A549 (cell line): ENCODE data around the gene FUT8. TPM values are rescaled to one million over a fixed set of nuclear protein-coding genes. Genes with fewer than 3 reads are reported as not detected.
A peak's percentile ranks its signal among the peaks of the same experiment; 100 is the strongest.

ENCODE experiments used
- ATAC-seq, 2 experiments: fragments of 200-7000 bp in 1 of 2; fragments of >200 bp in 1 of 2; cut with Nextera tagmentation in 1 of 2; cut with Tn5 transposase in 1 of 2; 3 replicates each; pipeline versions ENCODE4 v1.8.0 to v1.9.1; 2018 to 2020; ENCODE audit warnings: mild to moderate bottlenecking in 1 of 2, moderate library complexity in 1 of 2
- CTCF ChIA-PET: fragments of 300-600 bp; sonication (Branson Sonifier 250); formaldehyde crosslinking; extraction: SDS; loops from one replicate; lab custom pipeline; 2021; ENCODE audit warnings: antibody characterized with exemption, inconsistent platforms; lab: Yijun Ruan, JAX
- POLR2A ChIA-PET: fragments of 350-600 bp; formaldehyde crosslinking; extraction: SDS; loops from one replicate; lab custom pipeline; 2021; ENCODE audit warnings: antibody characterized with exemption, inconsistent platforms; lab: Yijun Ruan, JAX
- DNase-seq, 2 experiments: peaks; one replicate each; pipeline versions ENCODE4 v3.0.0 to v3.0.0-alpha.2; 2011 to 2016; ENCODE audit warnings: low read depth in 1 of 2, low spot score in 1 of 2
- FAIRE-seq: peaks from 2 replicates; lab custom pipeline; 2011; peaks lifted over from hg19 to GRCh38; lab: Jason Lieb, UNC
- H3K27ac ChIP-seq, 2 experiments: fragments of >200 bp; sonication (Bioruptor Twin); formaldehyde crosslinking; 3 replicates each; pipeline ENCODE4 v1.5.1; 2016 to 2017
- H3K4me1 ChIP-seq: fragments of >200 bp; sonication (Bioruptor Twin); formaldehyde crosslinking; 3 replicates; pipeline ENCODE4 v1.6.1; 2016
- H3K4me2 ChIP-seq: fragments of >200 bp; sonication (Bioruptor Twin); formaldehyde crosslinking; 3 replicates; pipeline ENCODE4 v1.6.1; 2016
- H3K4me3 ChIP-seq: fragments of >200 bp; sonication (Bioruptor Twin); formaldehyde crosslinking; 3 replicates; pipeline ENCODE4 v1.5.1; 2016
- H3K9me3 ChIP-seq: fragments of >200 bp; sonication (Bioruptor Twin); formaldehyde crosslinking; 3 replicates; pipeline ENCODE4 v1.6.1; 2016
- ATOH8 ChIP-seq: fragments of 250-450 bp; sonication (Bioruptor Pico); IDR thresholded peaks from 2 replicates; pipeline ENCODE4 v1.5.0; 2020; ENCODE audit warnings: low read depth, mild to moderate bottlenecking, moderate library complexity
- BHLHE40 ChIP-seq: IDR thresholded peaks from 2 replicates; pipeline ENCODE4 v1.6.1; 2012; ENCODE audit warnings: low read depth, low read length, inconsistent platforms
- CBX2 ChIP-seq: fragments of 200-600 bp; sonication (generic); IDR thresholded peaks from 2 replicates; pipeline ENCODE4 v1.6.1; 2016; ENCODE audit warnings: low read depth, mild to moderate bottlenecking, borderline replicate concordance
- CBX8 ChIP-seq: fragments of 200-600 bp; sonication (generic); IDR thresholded peaks from 2 replicates; pipeline ENCODE4 v1.6.1; 2016
- CHD2 ChIP-seq: fragments of 150-350 bp; IDR thresholded peaks from 2 replicates; pipeline ENCODE4 v1.6.1; 2014; ENCODE audit warnings: low read length; ENCODE audit not compliant: partially characterized antibody
- CHD4 ChIP-seq: fragments of 200-600 bp; sonication (generic); IDR thresholded peaks from 2 replicates; pipeline ENCODE4 v1.6.1; 2016; ENCODE audit warnings: antibody characterized with exemption, mild to moderate bottlenecking, borderline replicate concordance
- E2F6 ChIP-seq: IDR thresholded peaks from 2 replicates; pipeline ENCODE4 v1.6.1; 2012; ENCODE audit warnings: low read depth, borderline replicate concordance
- EHF ChIP-seq: fragments of 250-450 bp; sonication (Bioruptor Pico); IDR thresholded peaks from 2 replicates; pipeline ENCODE4 v1.5.0; 2020; ENCODE audit warnings: mild to moderate bottlenecking
- ESRRA ChIP-seq: fragments of 150-350 bp; IDR thresholded peaks from 2 replicates; pipeline ENCODE4 v1.6.1; 2014; ENCODE audit warnings: mild to moderate bottlenecking, low read length, borderline replicate concordance
- FOXS1 ChIP-seq: fragments of 250-450 bp; sonication (Bioruptor Pico); IDR thresholded peaks from 2 replicates; pipeline ENCODE4 v1.5.0; 2020; ENCODE audit warnings: mild to moderate bottlenecking, moderate library complexity
- HDAC2 ChIP-seq: fragments of 200-600 bp; sonication (generic); IDR thresholded peaks from 2 replicates; pipeline ENCODE4 v1.6.1; 2016
- HOXA7 ChIP-seq: fragments of 250-450 bp; sonication (Bioruptor Pico); IDR thresholded peaks from 2 replicates; pipeline ENCODE4 v1.5.0; 2020; ENCODE audit warnings: mild to moderate bottlenecking, moderate library complexity
- HOXB13 ChIP-seq: fragments of 250-450 bp; sonication (Bioruptor Pico); IDR thresholded peaks from 2 replicates; pipeline ENCODE4 v1.5.0; 2020; ENCODE audit warnings: low read depth, mild to moderate bottlenecking, moderate library complexity
- HOXB5 ChIP-seq: fragments of 250-450 bp; sonication (Bioruptor Pico); IDR thresholded peaks from 2 replicates; pipeline ENCODE4 v1.5.0; 2020; ENCODE audit warnings: mild to moderate bottlenecking, moderate library complexity
- JUN ChIP-seq, 2 experiments: fragments of >200 bp; sonication (Bioruptor Twin); formaldehyde crosslinking; IDR thresholded peaks; 2 replicates in 1 of 2; 3 replicates in 1 of 2; pipeline ENCODE4 v1.6.1; 2016 to 2017
- JUNB ChIP-seq: fragments of >200 bp; sonication (Bioruptor Twin); formaldehyde crosslinking; IDR thresholded peaks from 2 replicates; pipeline ENCODE4 v1.6.1; 2016
- MAZ ChIP-seq: fragments of 150-350 bp; IDR thresholded peaks from 2 replicates; pipeline ENCODE4 v1.6.1; 2014; ENCODE audit warnings: antibody characterized with exemption, low read depth, low read length, borderline replicate concordance
- NFE2L2 ChIP-seq: fragments of 150-350 bp; conservative IDR thresholded peaks from 2 replicates; pipeline ENCODE4 v1.6.1; 2014; ENCODE audit warnings: low read length
- NPAS2 ChIP-seq: fragments of 250-450 bp; sonication (Bioruptor Pico); IDR thresholded peaks from 2 replicates; pipeline ENCODE4 v1.8.0; 2022; ENCODE audit warnings: mild to moderate bottlenecking, moderate library complexity, borderline replicate concordance
- NR3C1 ChIP-seq: fragments of >200 bp; sonication (Bioruptor Twin); formaldehyde crosslinking; IDR thresholded peaks from 3 replicates; pipeline ENCODE4 v1.6.1; 2017
- POLR2AphosphoS2 ChIP-seq: conservative IDR thresholded peaks from 2 replicates; pipeline ENCODE4 v1.6.1; 2012; ENCODE audit warnings: low read length, improper control_type of control experiment, inconsistent platforms
- RAD21 ChIP-seq, 2 experiments: fragments of >200 bp in 1 of 2; sonication (Bioruptor Twin) in 1 of 2; formaldehyde crosslinking in 1 of 2; IDR thresholded peaks in 1 of 2; conservative IDR thresholded peaks in 1 of 2; 2 replicates in 1 of 2; 3 replicates in 1 of 2; pipeline ENCODE4 v1.6.1; 2012 to 2018; ENCODE audit warnings: inconsistent platforms in 1 of 2
- RNF2 ChIP-seq: fragments of 200-600 bp; sonication (generic); IDR thresholded peaks from 2 replicates; pipeline ENCODE4 v1.6.1; 2016; ENCODE audit warnings: low read depth, mild to moderate bottlenecking, antibody characterized with exemption, moderate library complexity, borderline replicate concordance
- SMC3 ChIP-seq: fragments of >200 bp; sonication (Bioruptor Twin); formaldehyde crosslinking; IDR thresholded peaks from 3 replicates; pipeline ENCODE4 v1.6.1; 2018; ENCODE audit warnings: inconsistent platforms
- TFCP2L1 ChIP-seq: fragments of 250-450 bp; sonication (Bioruptor Pico); IDR thresholded peaks from 2 replicates; pipeline ENCODE4 v1.5.0; 2021; ENCODE audit warnings: mild to moderate bottlenecking
- TP53 ChIP-seq: fragments of 250-450 bp; sonication (Bioruptor Pico); IDR thresholded peaks from 2 replicates; pipeline ENCODE4 v1.5.0; 2021; ENCODE audit warnings: mild to moderate bottlenecking, moderate library complexity
- ZC3H11A ChIP-seq: fragments of 450-650 bp; IDR thresholded peaks from 2 replicates; pipeline ENCODE4 v1.6.1; 2014; ENCODE audit warnings: antibody characterized with exemption, mild to moderate bottlenecking
- WGBS: methylation state at CpG from one replicate; pipeline ENCODE4 v1.1.6; 2017; ENCODE audit errors: missing lambda C conversion rate; 5-methylcytosine and 5-hydroxymethylcytosine counted together
- polyA plus RNA-seq, 4 experiments: library from polyadenylated mRNA; depleted of rRNA in 3 of 4; stranded (reverse); fragments of >200 nt; fragmentation: RNase III in 1 of 4; extraction: RNeasy Plus Mini Kit Qiagen cat#74134 plus additional on column Dnase treatment in 1 of 4; gene quantifications; 2 replicates in 3 of 4; 3 replicates in 1 of 4; pipeline ENCODE4 v1.2.3, GENCODE V29; 2011 to 2017
- TF ChIP-seq, protein P1 (sequence below): IDR thresholded peaks from 2 replicates; pipeline ENCODE4 v1.6.1; 2012
- TF ChIP-seq, protein P2 (sequence below): fragments of 150-350 bp; IDR thresholded peaks from 2 replicates; pipeline ENCODE4 v1.6.1; 2014; ENCODE audit warnings: low read depth, mild to moderate bottlenecking, low read length

FUT8 gene
- polyA plus RNA-seq, 2 of the 4 experiments (the other 2 are of a cell fraction) = 20.3 to 22.9 TPM

DNA sequence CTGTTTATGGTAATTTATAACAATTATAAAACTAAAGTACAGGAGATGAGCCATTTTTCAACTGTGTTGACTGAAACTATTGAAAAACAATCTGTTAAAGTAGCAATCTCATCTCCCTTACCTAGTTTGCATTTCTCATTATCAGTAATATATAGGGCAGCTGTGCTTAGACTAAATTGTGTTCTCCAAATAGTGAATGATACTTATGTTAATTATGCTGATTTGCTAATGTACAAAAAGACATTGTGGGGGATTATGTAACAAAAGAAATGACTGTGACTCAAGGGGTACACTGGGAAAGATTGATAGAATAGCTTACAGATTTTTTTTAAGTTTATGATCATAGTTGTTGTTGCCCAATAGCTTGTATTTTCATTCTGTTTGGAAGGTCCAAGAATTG lies 207.7 kb downstream of the FUT8 start:
- Histone ChIP-seq H3K4me3 (no peak overlapping the region), H3K27ac (no peak overlapping the region), H3K4me1 (no peaks in the 10 kb centered on the region), H3K9me3 (no peaks in the 10 kb centered on the region), H3K4me2 (no peak overlapping the region)
- TF ChIP-seq TP53 (CRISPR knock-in tag) = no peak
- no peak for TF ChIP-seq POLR2AphosphoS2
- TF ChIP-seq JUNB = no peak
- no peak for TF ChIP-seq HOXA7 (CRISPR knock-in tag)
- no peak for TF ChIP-seq SMC3
- TF ChIP-seq NPAS2 (CRISPR knock-in tag) = no peak
- TF ChIP-seq, protein P1, sequence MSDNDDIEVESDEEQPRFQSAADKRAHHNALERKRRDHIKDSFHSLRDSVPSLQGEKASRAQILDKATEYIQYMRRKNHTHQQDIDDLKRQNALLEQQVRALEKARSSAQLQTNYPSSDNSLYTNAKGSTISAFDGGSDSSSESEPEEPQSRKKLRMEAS = no peak
- no peak for TF ChIP-seq NFE2L2
- TF ChIP-seq JUN (IDR thresholded peaks at IDR 0.05) = no peak
- no peak for TF ChIP-seq FOXS1 (CRISPR knock-in tag)
- no peak for TF ChIP-seq RNF2
- TF ChIP-seq BHLHE40 = no peak
- no peak for TF ChIP-seq RAD21 (conservative IDR thresholded peaks at IDR 0.05 in 1 of 2, IDR thresholded peaks at IDR 0.05 in 1 of 2)
- no peak for TF ChIP-seq HDAC2
- FAIRE-seq = no peak
- POLR2A ChIA-PET = no interaction called here
- CTCF ChIA-PET = no interaction called here
- no peak for DNase-seq
- ATAC-seq = no peak

DNA sequence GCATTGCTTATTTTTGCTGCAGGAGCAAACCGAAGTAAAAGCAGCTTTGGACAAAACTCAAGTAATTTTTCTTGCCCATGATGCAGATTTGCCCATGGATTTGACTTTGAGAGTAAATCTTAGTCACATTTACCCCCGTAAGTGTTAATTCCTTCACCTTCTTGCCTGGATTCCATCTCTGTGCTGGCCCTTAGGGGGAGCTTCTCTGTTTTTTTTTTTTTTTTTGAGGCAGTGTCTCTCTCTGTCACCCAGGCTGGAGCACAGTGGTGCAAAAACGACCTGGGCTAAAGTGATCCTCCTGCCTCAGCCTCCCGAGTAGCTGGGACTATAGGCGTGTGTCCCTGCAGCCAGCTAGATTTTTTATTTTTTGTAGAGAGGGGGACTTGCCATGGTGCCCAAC lies 210.2 kb downstream of the FUT8 start:
- TF ChIP-seq TFCP2L1 (no peak), CHD2 (no peak), CBX2 (no peak), NR3C1 (no peak), ESRRA (no peak), NPAS2 (CRISPR knock-in tag) (no peak), ZC3H11A (no peak), FOXS1 (CRISPR knock-in tag) (no peak), EHF (no peak), HOXB5 (no peak), JUNB (no peak), HDAC2 (no peak), CBX8 (no peak), MAZ (no peak), HOXB13 (no peak), RAD21 (conservative IDR thresholded peaks at IDR 0.05 in 1 of 2, IDR thresholded peaks at IDR 0.05 in 1 of 2) (no peak), CHD4 (no peak), E2F6 (no peak)
- no peak for ATAC-seq
- 72% methylated on average over 5 of the region's 5 CpGs for WGBS
- POLR2A ChIA-PET = no interaction called here
- no peak for FAIRE-seq
- CTCF ChIA-PET = interaction anchor here (0.8 to 1.9 kb wide), 3 partner anchors 13 to 203 kb away, joined by 3 to 5 read pairs (median 4); no protein-coding TSS in a partner anchor
- no peaks in the 10 kb centered on the region for H3K4me1 ChIP-seq
- H3K4me3 ChIP-seq = no peak overlapping the region
- H3K27ac ChIP-seq = no peak overlapping the region
- no peak overlapping the region for H3K4me2 ChIP-seq
- DNase-seq = no peak
- no peaks in the 10 kb centered on the region for H3K9me3 ChIP-seq

GRCh38 chr14:65623759-65624158 lies 211.2 kb downstream of the FUT8 start:
- Histone ChIP-seq H3K4me1 (no peaks in the 10 kb centered on the region), H3K4me2 (no peak overlapping the region), H3K9me3 (no peaks in the 10 kb centered on the region), H3K4me3 (no peak overlapping the region), H3K27ac (no peak overlapping the region)
- ChIA-PET POLR2A (no interaction called here), CTCF (no interaction called here)
- FAIRE-seq = peak; percentile 46
- WGBS = 58% methylated on average over 1 of the region's 1 CpG
- DNase-seq = no peak
- no peak for TF ChIP-seq ATOH8 (CRISPR knock-in tag)
- no peak for TF ChIP-seq HOXA7 (CRISPR knock-in tag)
- TF ChIP-seq, protein P2, sequence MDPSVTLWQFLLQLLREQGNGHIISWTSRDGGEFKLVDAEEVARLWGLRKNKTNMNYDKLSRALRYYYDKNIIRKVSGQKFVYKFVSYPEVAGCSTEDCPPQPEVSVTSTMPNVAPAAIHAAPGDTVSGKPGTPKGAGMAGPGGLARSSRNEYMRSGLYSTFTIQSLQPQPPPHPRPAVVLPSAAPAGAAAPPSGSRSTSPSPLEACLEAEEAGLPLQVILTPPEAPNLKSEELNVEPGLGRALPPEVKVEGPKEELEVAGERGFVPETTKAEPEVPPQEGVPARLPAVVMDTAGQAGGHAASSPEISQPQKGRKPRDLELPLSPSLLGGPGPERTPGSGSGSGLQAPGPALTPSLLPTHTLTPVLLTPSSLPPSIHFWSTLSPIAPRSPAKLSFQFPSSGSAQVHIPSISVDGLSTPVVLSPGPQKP = no peak
- no peak for ATAC-seq
